ENCODE measurements around the gene LEF1. TPM values are rescaled to one million over a fixed set of nuclear protein-coding genes. Genes with fewer than 3 reads are reported as not detected.

LEF1 gene
- polyA plus RNA-seq, 1 donor (not counting 4 experiments of a cell fraction or from before 2014, with no cell fraction given): 1.5 TPM

DNA sequence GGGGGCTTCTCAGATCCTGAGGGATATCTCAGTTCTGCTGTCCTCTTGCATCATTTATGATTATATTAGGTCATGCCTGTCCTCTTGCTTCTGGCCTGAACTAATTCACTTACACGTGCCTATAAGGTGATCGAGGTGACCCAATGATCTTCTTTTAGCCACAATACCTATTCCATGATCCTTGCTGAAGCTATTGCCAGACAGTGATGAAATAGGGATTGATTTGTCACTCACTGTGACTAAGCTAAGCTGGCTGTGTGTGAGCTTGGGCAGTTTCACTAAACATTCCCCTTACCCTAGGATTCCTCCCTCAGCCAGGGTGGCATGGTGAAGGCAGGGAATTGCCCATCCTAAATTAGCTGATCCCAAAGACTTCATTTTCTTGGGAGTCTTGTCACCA, 160.0 kb downstream of the LEF1 start:
- peaks cover 1% of the 10 kb centered on the region for H3K79me2 ChIP-seq (ENCODE audit: control insufficient read depth, insufficient read depth, low read length)
- dilution Hi-C loops (cut with MboI; ENCODE audit: extremely low pct_ligation_motif_present, low sequenced_read_pairs): no loop called here
- TF ChIP-seq EZH2 (IDR thresholded peaks at IDR 0.05; ENCODE audit: low read length): no peak
- TF ChIP-seq, protein P1, sequence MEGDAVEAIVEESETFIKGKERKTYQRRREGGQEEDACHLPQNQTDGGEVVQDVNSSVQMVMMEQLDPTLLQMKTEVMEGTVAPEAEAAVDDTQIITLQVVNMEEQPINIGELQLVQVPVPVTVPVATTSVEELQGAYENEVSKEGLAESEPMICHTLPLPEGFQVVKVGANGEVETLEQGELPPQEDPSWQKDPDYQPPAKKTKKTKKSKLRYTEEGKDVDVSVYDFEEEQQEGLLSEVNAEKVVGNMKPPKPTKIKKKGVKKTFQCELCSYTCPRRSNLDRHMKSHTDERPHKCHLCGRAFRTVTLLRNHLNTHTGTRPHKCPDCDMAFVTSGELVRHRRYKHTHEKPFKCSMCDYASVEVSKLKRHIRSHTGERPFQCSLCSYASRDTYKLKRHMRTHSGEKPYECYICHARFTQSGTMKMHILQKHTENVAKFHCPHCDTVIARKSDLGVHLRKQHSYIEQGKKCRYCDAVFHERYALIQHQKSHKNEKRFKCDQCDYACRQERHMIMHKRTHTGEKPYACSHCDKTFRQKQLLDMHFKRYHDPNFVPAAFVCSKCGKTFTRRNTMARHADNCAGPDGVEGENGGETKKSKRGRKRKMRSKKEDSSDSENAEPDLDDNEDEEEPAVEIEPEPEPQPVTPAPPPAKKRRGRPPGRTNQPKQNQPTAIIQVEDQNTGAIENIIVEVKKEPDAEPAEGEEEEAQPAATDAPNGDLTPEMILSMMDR (optimal IDR thresholded peaks at IDR 0.05 in 1 of 3, IDR thresholded peaks at IDR 0.05 in 1 of 3, conservative IDR thresholded peaks at IDR 0.05 in 1 of 3; ENCODE audit: extremely low read depth in 1 of 3, insufficient read depth in 2 of 3, low read length in 3 of 3): no peak
- H3K4me1 ChIP-seq (ENCODE audit: control insufficient read depth, extremely low read depth, insufficient read depth, low read length): no peaks in the 10 kb centered on the region
- FAIRE-seq (no peak), DNase-seq (ENCODE audit: low read depth, low spot score) (no peak)
- no peaks in the 10 kb centered on the region for H3K9me3 ChIP-seq (ENCODE audit: control insufficient read depth, low read depth, low read length)
- no peak overlapping the region for H3K9ac ChIP-seq (ENCODE audit: control insufficient read depth, extremely low read depth, insufficient read depth, low read length)
- no peak overlapping the region for H3K4me2 ChIP-seq (ENCODE audit: control insufficient read depth, extremely low read depth, insufficient read depth, low read depth, low read length)
- H3K27me3 ChIP-seq (ENCODE audit: control insufficient read depth, extremely low read depth, insufficient read depth, low read length): no peaks in the 10 kb centered on the region
- H3K9me1 ChIP-seq (ENCODE audit: control insufficient read depth, extremely low read depth, insufficient read depth, low read length): no peaks in the 10 kb centered on the region
- no peak overlapping the region for H3K4me3 ChIP-seq (ENCODE audit: control insufficient read depth in 2 of 3, extremely low read depth in 1 of 3, insufficient read depth in 2 of 3, low read depth in 1 of 3, low read length in 3 of 3)
- H3K36me3 ChIP-seq (ENCODE audit: control insufficient read depth in 2 of 2, extremely low read depth in 1 of 2, insufficient read depth in 2 of 2, low read length in 2 of 2): peaks cover 0 to 4% of the 10 kb centered on the region in 2 experiments
- no peak overlapping the region for H3K27ac ChIP-seq (ENCODE audit: control insufficient read depth, insufficient read depth, low read length)
- no peak overlapping the region for H2AFZ ChIP-seq (ENCODE audit: control insufficient read depth, low read length)
- H4K20me1 ChIP-seq (ENCODE audit: control insufficient read depth, extremely low read depth, insufficient read depth, low read length): no peaks in the 10 kb centered on the region

GRCh38 chr4:108007984-108008383, 160.7 kb downstream of the LEF1 start:
- no peak for DNase-seq (ENCODE audit: low read depth, low spot score)
- TF ChIP-seq, protein P1 (optimal IDR thresholded peaks at IDR 0.05 in 1 of 3, IDR thresholded peaks at IDR 0.05 in 1 of 3, conservative IDR thresholded peaks at IDR 0.05 in 1 of 3; ENCODE audit: extremely low read depth in 1 of 3, insufficient read depth in 2 of 3, low read length in 3 of 3): no peak
- TF ChIP-seq EZH2 (IDR thresholded peaks at IDR 0.05; ENCODE audit: low read length): no peak
- dilution Hi-C loops (cut with MboI; ENCODE audit: extremely low pct_ligation_motif_present, low sequenced_read_pairs): no loop called here
- Histone ChIP-seq H3K36me3 (ENCODE audit: control insufficient read depth in 2 of 2, extremely low read depth in 1 of 2, insufficient read depth in 2 of 2, low read length in 2 of 2) (peaks cover 0 to 4% of the 10 kb centered on the region in 2 experiments), H3K27ac (ENCODE audit: control insufficient read depth, insufficient read depth, low read length) (no peak overlapping the region), H3K4me3 (ENCODE audit: control insufficient read depth in 2 of 3, extremely low read depth in 1 of 3, insufficient read depth in 2 of 3, low read depth in 1 of 3, low read length in 3 of 3) (no peak overlapping the region), H3K9me1 (ENCODE audit: control insufficient read depth, extremely low read depth, insufficient read depth, low read length) (no peaks in the 10 kb centered on the region), H3K27me3 (ENCODE audit: control insufficient read depth, extremely low read depth, insufficient read depth, low read length) (no peaks in the 10 kb centered on the region), H3K9me3 (ENCODE audit: control insufficient read depth, low read depth, low read length) (no peaks in the 10 kb centered on the region), H4K20me1 (ENCODE audit: control insufficient read depth, extremely low read depth, insufficient read depth, low read length) (no peaks in the 10 kb centered on the region), H3K4me1 (ENCODE audit: control insufficient read depth, extremely low read depth, insufficient read depth, low read length) (no peaks in the 10 kb centered on the region), H3K9ac (ENCODE audit: control insufficient read depth, extremely low read depth, insufficient read depth, low read length) (no peak overlapping the region), H2AFZ (ENCODE audit: control insufficient read depth, low read length) (no peak overlapping the region), H3K4me2 (ENCODE audit: control insufficient read depth, extremely low read depth, insufficient read depth, low read depth, low read length) (no peak overlapping the region), H3K79me2 (ENCODE audit: control insufficient read depth, insufficient read depth, low read length) (peaks cover 1% of the 10 kb centered on the region)
- FAIRE-seq: no peak
